Esophagus squamous epithelium (tissue), 4 donors: ENCODE results near the gene TAS2R60.

Experiments
- POLR2A ChIP-seq, 4 donors: fragments of 450-650 bp; IDR thresholded peaks; one replicate each; pipeline ENCODE4 v1.6.1; 2017; ENCODE audit warnings: antibody characterized with exemption in 4 of 4, mild to moderate bottlenecking in 4 of 4, moderate library complexity in 3 of 4
- TF ChIP-seq, protein P1 (sequence below), 6 experiments: fragments of 450-650 bp in 4 of 6; fragments of 200-600 bp in 2 of 6; sonication (generic) in 2 of 6; IDR thresholded peaks; one replicate each; pipeline ENCODE4 v1.5.1; 2016 to 2019; ENCODE audit warnings: antibody characterized with exemption in 6 of 6, mild to moderate bottlenecking in 4 of 6, moderate library complexity in 4 of 6

DNA sequence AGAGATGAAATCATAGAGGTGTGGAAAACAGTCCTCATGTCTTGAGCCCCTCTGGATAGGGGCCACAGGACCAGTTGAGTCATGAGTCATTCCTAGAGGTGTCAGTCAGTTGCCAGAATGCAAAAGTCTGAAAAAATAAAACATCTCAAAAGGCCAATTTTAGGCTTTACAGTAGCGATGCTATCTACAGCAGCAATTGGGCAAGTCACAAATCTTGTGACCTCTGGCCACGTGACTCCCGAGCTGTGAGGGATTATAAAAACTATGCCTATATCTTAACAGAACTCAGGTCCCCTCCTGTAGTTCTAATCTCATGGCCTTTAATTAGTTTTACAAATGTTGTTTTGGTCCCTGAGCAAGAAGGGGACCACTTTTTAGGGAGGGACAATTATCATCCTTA lies 18.8 kb downstream of the TAS2R60 start:
- TF ChIP-seq, protein P1, sequence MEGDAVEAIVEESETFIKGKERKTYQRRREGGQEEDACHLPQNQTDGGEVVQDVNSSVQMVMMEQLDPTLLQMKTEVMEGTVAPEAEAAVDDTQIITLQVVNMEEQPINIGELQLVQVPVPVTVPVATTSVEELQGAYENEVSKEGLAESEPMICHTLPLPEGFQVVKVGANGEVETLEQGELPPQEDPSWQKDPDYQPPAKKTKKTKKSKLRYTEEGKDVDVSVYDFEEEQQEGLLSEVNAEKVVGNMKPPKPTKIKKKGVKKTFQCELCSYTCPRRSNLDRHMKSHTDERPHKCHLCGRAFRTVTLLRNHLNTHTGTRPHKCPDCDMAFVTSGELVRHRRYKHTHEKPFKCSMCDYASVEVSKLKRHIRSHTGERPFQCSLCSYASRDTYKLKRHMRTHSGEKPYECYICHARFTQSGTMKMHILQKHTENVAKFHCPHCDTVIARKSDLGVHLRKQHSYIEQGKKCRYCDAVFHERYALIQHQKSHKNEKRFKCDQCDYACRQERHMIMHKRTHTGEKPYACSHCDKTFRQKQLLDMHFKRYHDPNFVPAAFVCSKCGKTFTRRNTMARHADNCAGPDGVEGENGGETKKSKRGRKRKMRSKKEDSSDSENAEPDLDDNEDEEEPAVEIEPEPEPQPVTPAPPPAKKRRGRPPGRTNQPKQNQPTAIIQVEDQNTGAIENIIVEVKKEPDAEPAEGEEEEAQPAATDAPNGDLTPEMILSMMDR (IDR thresholded peaks at IDR 0.05), result no peak
- no peak for TF ChIP-seq POLR2A (IDR thresholded peaks at IDR 0.05)
